GM19452 (cell line): ENCODE data around the gene PRX.
"Not testable (repeated sequence)": the region's sequence is repeated elsewhere in the genome, so short reads cannot be mapped to it uniquely, and the experiment has no call there.

Experiments
- ATAC-seq: cut with Tn5 transposase; IDR thresholded peaks from one replicate; pipeline ENCODE4 v1.9.1; 2021; ENCODE audit not compliant: unreplicated experiment

PRX gene

DNA sequence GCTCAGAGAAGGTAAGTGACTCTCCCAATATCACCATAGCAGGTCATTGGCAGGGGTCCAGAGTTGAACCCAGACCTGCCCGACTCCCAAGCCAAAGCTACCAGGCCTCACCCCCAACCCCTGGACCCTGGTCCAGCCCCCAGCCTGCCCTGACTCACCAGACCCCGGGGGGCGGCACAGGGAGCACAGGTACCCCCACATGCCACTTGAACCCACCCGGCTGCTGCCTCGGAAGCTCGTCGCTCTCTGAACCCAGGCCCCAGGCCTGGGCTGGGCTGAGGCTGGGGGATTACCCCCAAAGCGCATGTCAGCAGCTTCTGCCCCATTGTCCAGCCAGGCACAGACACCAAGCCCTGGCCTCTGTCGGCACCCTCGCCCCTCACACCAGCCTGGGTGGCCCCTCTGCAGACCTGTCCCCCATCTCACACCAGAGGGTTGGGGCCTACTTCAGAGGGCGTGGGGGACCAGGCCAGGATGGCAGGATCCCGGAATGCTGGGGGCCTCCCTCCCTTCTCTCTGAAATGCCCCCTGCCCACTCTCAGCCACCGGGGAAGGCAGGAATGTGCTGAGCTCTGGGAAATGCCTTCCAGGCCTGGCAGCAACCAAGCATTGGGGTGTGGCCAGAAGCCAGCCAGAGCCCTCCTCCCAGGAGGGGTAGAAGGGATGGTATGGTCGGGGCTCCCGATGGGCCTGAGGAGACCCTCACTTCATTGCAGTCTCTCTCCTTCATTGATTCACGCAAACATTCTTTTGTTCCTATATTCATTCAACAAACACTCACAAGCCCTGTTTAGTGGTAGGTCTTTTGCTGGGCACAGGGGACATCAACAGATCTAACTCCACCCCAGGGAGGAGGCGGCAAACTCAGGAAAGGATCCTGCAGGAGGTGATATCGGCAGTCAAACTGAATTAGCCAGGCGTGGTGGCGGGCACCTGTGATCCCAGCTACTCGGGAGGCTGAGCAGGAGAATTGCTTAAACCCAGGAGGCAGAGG lies 1.7 kb upstream of the PRX start:
- ATAC-seq: no peak

DNA sequence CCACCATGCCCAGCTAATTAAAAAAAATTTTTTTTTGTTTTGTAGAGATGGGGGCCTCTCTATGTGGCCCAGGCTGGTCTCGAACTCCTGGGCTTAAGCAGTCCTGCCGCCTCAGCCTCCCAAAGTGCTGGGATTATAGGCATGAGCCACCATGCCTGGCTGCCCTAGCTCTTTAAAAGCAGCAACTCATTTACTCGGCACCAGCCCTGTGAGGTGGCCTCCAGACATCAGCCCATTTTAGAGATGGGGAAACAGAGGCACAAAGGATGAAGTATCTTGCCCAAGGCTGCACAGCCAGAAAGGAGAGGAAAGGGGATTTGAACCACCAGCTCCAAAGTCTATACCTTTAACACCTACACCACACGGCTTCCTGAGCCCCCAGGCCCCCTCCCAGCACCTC lies 312 bp downstream of the PRX start:
- ATAC-seq: no peak

DNA sequence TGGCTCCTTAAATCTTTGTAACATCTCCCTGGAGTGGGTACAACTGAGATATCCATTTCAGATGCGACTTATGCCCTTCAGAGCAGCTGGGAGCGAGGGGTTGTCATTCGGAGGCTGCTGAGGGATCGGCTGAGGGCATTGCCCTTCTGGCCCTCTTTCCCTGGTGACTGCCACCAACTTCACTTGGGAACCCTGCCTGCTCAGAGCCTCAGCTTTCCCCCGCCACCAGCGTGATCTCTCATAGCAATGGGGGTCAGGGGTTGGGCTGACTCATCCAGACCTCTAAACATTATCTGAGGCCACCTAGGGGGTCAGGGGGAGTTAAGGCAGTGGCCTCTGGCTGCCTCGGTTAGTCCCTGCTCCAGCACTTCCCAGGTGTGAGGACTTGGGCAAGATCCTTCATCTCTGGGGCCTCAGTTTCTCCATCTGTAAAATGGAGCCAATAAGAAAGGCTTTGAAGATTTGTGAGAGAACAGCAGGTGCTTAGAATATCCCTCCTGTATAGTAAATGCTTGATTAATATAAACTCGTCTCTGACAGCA lies 1.1 kb downstream of the PRX start:
- ATAC-seq: no peak

DNA sequence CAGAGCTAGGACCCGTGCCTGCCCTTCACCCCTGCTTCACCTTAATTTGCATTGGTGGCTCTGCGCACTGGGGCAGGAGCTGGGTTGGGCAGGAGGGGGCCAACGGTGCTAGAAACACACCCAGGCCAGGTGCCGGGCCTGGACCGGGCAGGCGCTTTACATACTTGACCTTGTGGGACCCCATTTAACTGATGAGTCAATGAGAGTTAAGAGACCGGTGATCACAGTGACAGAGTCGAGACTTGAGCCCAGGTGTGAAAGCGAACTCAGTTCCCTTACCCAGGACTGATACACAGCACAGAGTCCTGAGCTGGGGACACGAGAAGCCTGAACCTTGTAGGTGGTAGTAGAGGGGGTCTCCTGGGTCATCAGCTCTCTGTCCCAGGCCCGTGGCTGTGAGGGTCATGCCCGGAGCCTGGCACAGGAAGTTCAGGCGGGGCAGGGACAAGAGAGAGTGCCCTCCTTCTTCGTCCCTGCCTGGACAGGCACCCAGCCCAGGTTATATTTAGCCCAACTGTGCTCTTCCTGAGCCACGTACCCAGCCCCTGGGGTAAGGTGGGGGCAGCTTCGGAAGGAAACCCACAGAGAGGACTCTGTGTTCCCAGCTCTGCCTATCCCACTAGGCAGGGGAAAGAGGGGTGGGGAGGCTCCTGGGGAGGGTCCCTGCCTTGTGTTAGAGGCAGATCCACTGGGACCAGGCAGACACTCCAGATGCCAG lies 1.9 kb downstream of the PRX start:
- no peak for ATAC-seq

DNA sequence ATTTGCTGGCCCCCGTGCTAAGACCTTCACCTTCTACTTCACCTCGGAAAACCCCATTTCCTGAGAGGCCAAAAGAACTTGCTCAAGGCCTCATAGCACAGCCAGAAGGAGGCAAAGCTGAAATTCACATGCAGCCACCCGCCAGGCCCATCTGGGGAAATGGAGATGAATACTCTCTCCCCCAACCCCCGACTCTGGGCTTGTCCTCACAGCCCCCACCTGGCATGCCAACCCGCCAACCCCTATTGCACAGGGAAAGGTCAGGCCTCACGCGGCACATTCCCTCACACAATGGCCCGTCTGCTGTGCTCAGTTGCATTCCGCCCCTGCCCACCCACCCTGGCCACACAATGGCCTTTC lies 3.2 kb downstream of the PRX start:
- ATAC-seq: no peak

DNA sequence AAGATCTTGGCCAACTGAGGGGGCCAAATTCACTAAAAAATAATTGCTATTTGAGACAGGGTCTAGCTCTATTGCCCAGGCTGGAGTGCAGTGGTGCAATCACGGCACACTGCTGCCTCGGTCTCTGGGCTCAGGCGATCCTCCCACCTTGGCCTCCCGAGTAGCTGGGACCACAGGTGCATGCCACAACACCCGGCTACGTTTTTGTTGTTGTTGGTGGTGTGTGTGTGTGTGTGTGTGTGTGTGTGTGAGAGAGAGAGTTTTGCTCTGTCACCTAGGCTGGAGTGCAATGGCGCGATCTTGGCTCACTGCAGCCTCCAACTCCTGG lies 4.6 kb downstream of the PRX start:
- ATAC-seq: not testable (repeated sequence)

DNA sequence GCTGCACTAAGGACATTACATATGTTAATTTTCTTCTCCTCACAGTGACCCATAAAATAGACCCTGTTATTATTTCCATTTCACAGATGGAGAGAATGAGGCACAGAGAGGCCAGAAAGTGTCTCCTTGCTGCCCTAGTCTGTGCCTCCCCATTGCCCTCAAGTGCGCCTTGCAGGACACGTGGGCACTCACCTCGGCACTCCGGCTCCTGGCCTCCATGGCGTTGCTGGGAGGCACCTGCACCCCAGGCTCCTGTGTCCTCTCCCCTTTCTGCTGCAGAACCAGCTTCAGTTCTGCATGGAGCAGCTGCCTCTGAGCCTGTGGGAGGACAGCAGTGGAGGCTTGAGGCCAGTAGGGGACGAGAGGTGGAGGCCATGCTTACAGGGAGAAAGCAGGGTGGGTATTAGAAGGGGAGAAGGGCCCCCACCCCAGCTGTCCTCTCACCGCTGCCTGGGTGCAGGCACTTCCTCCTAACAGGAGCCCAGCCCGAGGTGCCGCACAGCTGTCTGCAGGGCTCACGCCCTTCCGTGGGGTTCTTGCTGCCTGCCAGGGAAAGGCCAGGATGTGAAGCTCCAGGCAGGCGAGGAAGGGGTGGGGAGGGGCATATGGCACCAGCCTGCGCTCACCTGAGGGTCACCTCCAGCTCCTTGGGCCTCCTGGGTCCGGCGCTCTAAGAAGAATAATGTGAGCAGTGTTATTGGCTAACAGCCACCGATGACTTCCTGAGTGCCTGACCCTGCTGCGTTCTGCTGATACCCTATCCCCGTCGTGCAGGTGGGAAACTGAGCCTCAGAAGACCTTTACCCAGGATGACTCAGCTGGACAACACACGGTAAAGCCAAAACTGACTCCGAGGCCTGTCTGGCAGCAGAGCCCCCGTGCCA lies 5.2 kb downstream of the PRX start:
- no peak for ATAC-seq

DNA sequence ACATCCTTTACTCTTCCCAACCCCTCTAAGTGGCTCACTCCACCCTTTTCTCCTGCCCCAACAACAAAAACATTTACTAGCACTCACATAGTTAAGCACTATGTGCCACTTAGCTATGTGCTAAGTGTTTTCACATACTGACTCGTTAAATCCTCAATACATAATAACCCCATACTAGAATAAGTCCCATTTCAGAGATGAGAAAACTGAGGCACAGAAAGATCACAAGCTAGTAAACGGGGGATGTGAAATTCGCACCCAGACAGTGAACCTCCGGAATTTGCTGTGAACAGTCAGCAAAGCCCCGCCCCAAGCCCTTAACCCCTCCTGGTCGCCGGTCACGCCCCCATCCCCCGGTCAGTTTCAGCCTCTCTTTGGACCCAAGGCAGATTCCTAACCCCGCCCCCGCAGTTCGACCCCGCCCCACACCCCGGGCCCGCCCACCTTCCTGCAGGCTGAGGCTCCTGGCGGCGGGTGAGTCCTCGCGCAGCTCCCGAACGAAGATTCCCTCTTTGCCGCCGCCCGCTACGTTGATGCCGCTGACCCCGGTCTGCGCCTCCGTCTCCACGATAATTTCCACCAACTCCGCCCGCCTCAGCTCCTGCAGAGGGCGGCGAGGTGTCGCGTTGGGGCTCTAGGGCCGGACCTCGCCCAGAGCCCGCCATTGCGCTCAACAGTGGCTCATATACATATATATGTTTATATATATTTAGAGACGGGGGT lies 9.8 kb downstream of the PRX start:
- ATAC-seq: no peak

DNA sequence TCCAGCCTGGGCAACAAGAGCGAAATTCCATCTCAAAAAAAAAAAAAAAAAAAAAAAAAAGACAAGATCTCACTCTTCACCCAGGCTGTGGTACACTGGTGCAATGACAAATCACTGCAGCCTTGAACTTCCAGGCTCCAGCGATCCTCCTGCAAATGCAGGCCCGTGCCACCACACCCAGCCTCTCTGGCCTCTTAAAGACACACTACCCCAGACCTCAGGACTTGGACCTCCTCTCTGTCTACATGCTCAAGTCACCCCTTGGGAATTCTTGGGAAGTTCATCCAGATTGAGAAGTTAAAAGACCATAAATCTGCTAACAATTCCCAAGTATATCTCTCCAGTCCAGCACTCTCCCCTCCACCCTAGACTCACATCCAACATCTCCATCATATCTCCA lies 12.6 kb downstream of the PRX start:
- ATAC-seq: no peak

DNA sequence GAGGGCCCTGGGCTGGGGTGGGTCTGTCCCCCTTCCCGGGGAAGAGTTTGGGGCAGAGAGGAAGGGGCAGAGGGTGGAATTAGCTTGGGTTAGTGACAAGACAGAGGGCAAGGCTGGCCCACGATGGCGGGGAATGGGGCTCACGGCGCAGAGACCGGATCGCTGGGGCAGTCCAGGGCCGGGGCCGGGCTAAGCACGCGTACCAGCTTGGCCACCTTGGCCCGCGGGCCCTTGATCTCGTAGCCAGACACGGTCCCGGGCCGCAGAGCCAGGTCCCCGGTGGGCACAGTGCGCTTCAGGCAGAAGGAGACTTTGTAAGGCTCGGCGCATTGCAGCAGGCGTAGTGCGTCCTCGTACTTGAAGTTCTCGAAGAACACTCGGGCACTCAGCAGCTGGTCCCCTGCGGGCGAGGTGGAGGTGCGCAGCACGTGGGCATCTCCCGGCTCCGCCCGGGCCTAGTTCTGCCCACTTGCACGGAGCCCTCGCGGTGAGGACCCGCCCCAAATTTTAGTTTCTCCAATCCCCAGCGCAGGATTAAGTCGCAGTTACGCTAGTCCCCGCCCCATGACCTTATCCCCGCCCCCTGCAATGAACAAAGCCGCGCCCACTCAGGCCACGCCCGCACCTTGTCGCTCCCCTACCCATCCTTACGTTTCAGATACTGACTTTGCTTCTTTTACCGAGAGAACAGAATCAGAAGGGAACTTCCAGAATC lies 14.6 kb downstream of the PRX start:
- ATAC-seq: no peak

DNA sequence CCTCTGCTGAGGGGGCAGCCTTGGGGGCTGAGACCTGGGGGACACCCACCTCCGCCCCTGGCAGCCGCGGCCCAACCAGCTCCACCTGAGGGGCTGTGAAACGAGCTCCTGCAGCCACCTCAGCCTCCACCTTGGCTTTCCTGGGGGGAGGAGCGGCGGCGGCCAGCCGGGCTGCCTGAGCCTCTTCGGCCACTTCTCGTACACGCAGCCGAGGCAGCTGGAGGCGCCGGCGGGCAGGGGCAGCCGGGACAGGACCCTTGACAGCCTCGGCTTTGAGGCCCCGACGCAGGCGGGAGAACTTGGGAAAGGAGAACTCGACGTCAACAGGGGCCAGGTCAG lies 15.6 kb downstream of the PRX start:
- ATAC-seq: no peak

DNA sequence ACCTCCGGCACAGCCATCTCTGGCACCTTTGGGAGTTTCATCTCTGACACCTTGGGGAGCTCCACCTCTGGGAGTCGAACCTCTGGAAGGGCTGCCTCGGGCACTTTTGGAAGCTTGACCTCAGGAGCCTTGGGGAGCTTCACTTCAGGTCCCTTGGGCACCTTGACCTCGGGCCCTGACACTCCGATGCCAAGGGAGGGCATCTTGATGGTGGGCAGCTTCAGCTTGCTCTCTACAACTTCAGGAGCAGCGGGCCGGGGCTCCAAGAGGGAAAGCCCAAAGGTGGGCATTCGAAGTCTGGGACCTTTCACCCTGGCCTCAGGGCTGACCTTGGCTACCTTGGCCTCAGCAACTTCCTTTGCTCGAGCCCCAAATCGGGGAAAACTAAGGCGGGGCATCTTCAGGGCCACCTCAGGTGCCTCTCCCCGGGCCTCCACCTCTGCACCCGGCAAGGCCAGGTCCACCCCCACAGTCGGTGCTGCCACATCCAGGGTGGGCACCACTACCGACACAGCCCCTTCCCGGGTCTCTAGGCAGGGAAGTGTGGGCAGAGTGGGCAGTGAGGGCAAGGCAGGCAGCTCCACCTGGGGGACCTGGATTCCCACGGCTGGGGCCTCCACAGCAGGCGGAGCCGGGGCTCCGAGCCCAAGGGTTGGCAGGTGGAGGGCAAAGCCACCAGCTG lies 16.2 kb downstream of the PRX start:
- no peak for ATAC-seq

DNA sequence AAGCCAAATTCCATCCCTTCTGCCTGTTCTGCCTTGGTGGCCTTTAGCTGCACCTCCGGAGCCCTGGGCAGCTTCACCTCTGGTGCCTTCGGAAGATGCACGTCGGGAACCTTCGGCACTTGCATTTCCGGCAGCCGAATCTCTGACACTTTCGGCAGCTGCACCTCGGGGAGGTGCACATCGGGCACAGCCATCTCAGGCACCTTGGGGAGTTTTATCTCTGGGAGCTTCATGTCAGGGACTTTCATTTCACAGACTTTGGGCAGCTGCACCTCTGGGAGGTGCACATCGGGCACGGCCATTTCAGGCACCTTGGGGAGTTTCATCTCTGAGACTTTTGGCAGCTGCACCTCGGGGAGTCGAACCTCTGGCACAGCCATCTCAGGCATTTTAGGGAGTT lies 17.2 kb downstream of the PRX start:
- ATAC-seq: no peak

DNA sequence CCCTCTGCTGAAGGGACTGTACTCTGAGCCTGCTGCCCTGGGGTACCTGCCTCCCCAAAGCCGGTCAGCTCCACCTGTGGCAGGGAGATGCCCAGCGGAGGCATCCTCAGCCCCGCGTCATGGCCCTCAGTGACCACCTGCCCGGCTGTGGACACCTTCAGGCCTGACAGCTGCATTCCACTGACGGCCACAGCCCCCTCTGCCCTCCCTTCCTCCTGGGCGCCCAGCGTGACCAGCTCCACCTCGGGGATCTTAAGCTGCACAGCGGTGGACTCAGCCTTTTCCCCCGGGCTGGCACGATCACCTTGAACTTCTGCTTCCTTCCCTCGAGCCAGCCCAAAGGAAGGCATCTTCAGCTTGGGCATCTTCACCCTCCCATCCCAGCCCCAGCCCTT lies 18.4 kb downstream of the PRX start:
- no peak for ATAC-seq

DNA sequence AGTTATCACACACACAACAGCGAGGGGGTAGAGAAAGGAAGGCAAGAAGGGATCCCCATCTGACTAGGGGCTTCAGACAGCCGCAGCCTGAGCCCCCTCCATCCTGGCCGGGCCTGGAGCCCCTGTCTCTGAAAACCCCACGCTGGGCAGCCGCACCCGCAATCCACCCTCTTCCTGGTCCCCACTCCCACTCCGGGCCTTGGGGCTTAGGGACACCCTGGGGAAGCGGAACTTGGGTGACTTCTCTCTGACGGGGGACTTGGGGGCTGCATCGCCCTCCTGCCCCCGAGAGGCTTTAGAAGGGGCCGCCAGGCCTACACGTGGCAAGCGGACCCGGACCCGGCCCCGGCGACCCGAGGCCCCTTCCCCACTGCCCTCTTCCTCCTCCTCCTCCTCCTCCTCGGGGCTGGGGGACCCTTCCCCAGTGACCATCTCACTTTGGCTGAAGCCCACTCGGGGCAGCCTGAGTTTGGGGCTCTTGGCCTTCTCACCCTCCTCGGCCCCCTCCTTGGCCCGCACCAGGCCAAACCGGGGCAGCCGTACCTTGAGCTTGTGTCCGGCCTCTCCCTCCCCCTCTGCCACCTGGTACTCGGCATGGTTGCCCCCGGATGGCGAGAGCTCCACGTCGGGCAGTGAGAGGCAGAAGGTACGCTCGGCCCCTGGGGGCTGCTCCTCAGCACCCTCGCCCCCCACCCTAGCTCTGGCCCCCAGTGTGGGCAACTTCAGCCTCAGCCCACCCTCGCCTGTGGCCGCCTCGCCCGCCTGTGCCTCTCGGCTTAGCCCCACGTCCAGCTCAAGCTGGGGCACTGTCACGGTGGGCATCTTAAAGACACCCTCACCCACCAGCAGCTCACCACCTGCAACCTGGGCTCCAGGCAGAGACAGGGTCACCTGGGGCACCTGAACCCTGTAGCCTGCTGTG lies 19.0 kb downstream of the PRX start:
- ATAC-seq: no peak

DNA sequence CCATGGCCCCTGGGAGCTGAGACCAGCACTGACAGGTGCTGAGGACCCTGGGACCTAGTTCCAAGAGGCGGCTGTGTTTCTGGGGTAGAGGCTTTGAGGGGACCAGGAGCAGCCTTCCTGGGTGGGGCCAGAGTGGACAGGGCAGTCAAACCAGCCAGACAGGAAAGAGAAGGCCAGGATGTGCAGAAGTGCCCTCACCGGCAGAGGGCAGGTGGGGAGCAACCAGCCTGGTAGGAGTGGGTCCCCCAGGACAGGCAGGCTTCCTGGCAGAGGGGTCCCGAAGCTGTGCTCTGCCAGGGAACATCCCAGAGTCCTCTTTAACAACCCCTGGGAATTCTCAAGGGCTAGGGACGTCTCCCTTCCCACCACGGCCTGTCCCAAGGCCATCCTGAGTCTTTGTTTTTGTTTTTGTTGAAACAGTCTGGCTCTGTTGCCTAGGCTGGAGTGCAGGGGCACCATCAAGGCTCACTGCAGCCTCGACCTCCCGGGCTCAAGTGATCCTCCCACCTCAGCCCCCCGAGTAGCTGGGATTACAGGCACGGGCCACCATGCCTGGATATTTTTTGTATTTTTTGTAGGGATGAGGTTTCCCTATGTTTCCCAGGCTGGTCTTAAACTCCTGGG lies 20.2 kb downstream of the PRX start:
- ATAC-seq: no peak

DNA sequence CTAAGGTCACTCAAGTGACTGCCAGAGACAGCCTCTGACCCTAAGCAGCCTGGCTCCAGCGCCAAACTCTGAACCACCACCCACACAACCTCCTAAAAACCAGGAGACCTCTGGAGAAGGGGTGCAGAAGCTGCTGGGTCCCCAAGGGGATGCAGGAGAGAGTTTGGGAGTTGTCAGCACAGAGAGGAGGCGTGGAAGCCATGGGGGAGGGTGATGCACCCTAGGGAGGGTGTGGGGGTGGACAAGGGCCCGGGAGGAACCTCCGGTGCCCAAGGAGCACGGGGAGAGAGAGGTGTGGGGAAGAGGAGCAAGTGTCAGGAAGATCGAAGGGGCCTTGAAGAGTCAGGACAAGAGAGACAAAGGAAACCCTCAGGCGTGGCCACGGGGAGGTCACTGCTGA lies 21.1 kb downstream of the PRX start:
- no peak for ATAC-seq
